ENCODE results near the gene CLDN22. TPM values are rescaled to one million over a fixed set of nuclear protein-coding genes. Genes with fewer than 3 reads are reported as not detected.

Gene CLDN22
- total RNA-seq, 1 donor from 2014 or later = not detected

DNA sequence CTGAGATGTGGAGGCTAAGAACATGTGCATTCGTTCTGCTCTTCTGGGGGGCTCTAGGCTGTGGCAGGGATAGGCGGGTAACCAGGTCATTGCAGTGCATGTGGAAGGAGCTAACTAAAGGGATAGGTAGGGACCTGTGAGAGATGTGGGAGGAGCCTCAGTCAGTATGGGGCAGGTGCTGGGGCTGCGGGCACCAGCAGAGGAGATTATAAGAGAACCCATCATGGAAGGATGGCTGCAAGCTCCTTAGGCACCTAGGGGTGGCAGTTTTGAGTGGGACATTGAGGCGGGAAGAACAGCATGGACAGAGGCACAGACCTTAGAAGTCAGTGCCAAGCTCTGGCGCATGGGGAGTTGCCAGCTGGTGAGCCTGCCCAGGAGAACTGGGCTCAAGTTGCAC lies 7.2 kb downstream of the CLDN22 start:
- TF ChIP-seq, protein P1, sequence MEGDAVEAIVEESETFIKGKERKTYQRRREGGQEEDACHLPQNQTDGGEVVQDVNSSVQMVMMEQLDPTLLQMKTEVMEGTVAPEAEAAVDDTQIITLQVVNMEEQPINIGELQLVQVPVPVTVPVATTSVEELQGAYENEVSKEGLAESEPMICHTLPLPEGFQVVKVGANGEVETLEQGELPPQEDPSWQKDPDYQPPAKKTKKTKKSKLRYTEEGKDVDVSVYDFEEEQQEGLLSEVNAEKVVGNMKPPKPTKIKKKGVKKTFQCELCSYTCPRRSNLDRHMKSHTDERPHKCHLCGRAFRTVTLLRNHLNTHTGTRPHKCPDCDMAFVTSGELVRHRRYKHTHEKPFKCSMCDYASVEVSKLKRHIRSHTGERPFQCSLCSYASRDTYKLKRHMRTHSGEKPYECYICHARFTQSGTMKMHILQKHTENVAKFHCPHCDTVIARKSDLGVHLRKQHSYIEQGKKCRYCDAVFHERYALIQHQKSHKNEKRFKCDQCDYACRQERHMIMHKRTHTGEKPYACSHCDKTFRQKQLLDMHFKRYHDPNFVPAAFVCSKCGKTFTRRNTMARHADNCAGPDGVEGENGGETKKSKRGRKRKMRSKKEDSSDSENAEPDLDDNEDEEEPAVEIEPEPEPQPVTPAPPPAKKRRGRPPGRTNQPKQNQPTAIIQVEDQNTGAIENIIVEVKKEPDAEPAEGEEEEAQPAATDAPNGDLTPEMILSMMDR (IDR thresholded peaks at IDR 0.05; ENCODE audit: unreplicated experiment) = no peak
- Mint-ChIP-seq H3K4me3 (ENCODE audit: low read depth) (no peak overlapping the region), H3K27ac (no peak overlapping the region), H3K36me3 (ENCODE audit: insufficient read depth) (peaks cover 41% of the 10 kb centered on the region), H3K9me3 (ENCODE audit: low read depth) (peaks cover 5% of the 10 kb centered on the region), H3K4me1 (ENCODE audit: low read depth) (no peaks in the 10 kb centered on the region), H3K27me3 (no peaks in the 10 kb centered on the region)
- DNase-seq (ENCODE audit: low spot score, unreplicated experiment) = no peak

GRCh38 chr4:183306811-183307210 lies 13.3 kb downstream of the CLDN22 start:
- Mint-ChIP-seq H3K4me1 (ENCODE audit: low read depth) (peaks cover 3% of the 10 kb centered on the region), H3K4me3 (ENCODE audit: low read depth) (no peak overlapping the region), H3K27me3 (no peaks in the 10 kb centered on the region), H3K36me3 (ENCODE audit: insufficient read depth) (peaks cover 49% of the 10 kb centered on the region), H3K9me3 (ENCODE audit: low read depth) (peaks cover 11% of the 10 kb centered on the region), H3K27ac (no peak overlapping the region)
- TF ChIP-seq, protein P1 (IDR thresholded peaks at IDR 0.05; ENCODE audit: unreplicated experiment) = no peak
- DNase-seq (ENCODE audit: low spot score, unreplicated experiment) = no peak

- DNase-seq (ENCODE audit: low spot score, unreplicated experiment) = no peak
- H3K9me3 Mint-ChIP-seq (ENCODE audit: low read depth) = peaks cover 11% of the 10 kb centered on the region
- H3K4me1 Mint-ChIP-seq (ENCODE audit: low read depth) = peaks cover 17% of the 10 kb centered on the region
- H3K27me3 Mint-ChIP-seq = no peaks in the 10 kb centered on the region
- H3K27ac Mint-ChIP-seq = no peak overlapping the region
- H3K4me3 Mint-ChIP-seq (ENCODE audit: low read depth) = no peak overlapping the region
- H3K36me3 Mint-ChIP-seq (ENCODE audit: insufficient read depth) = peaks cover 43% of the 10 kb centered on the region
- TF ChIP-seq, protein P1 (IDR thresholded peaks at IDR 0.05; ENCODE audit: unreplicated experiment) = no peak
These were observed 15.5 kb downstream of the CLDN22 start for GRCh38 chr4:183304538-183304937.

GRCh38 chr4:183304067-183304466 lies 16.0 kb downstream of the CLDN22 start:
- TF ChIP-seq, protein P1 (IDR thresholded peaks at IDR 0.05; ENCODE audit: unreplicated experiment) = no peak
- peaks cover 8% of the 10 kb centered on the region for H3K9me3 Mint-ChIP-seq (ENCODE audit: low read depth)
- no peak overlapping the region for H3K27ac Mint-ChIP-seq
- peaks cover 19% of the 10 kb centered on the region for H3K4me1 Mint-ChIP-seq (ENCODE audit: low read depth)
- no peak overlapping the region for H3K4me3 Mint-ChIP-seq (ENCODE audit: low read depth)
- H3K36me3 Mint-ChIP-seq (ENCODE audit: insufficient read depth) = peaks cover 42% of the 10 kb centered on the region
- no peaks in the 10 kb centered on the region for H3K27me3 Mint-ChIP-seq
- no peak for DNase-seq (ENCODE audit: low spot score, unreplicated experiment)

- peaks cover 6% of the 10 kb centered on the region for H3K9me3 Mint-ChIP-seq (ENCODE audit: low read depth)
- peaks cover 40% of the 10 kb centered on the region for H3K36me3 Mint-ChIP-seq (ENCODE audit: insufficient read depth)
- H3K4me3 Mint-ChIP-seq (ENCODE audit: low read depth) = no peak overlapping the region
- no peaks in the 10 kb centered on the region for H3K27me3 Mint-ChIP-seq
- TF ChIP-seq, protein P1 (IDR thresholded peaks at IDR 0.05; ENCODE audit: unreplicated experiment) = no peak
- no peak overlapping the region for H3K27ac Mint-ChIP-seq
- peaks cover 19% of the 10 kb centered on the region for H3K4me1 Mint-ChIP-seq (ENCODE audit: low read depth)
- DNase-seq (ENCODE audit: low spot score, unreplicated experiment) = no peak
These were observed 16.8 kb downstream of the CLDN22 start for GRCh38 chr4:183303301-183303700.

Measured in progenitor cell of endocrine pancreas (in vitro differentiated cells).